ENCODE data around the gene MYL5. TPM values are rescaled to one million over a fixed set of nuclear protein-coding genes. Genes with fewer than 3 reads are reported as not detected.
A peak's percentile ranks its signal among the peaks of the same experiment; 100 is the strongest.
"Not testable (repeated sequence)": the region's sequence is repeated elsewhere in the genome, so short reads cannot be mapped to it uniquely, and the experiment has no call there.

The MYL5 gene
- total RNA-seq, 1 experiment from 2014 or later: 19.0 TPM

- no peak for DNase-seq (ENCODE audit: low spot score)
Measured at GRCh38 chr4:725391-726234, 51.3 kb downstream of the MYL5 start.

GRCh38 chr4:726235-726787, 52.0 kb downstream of the MYL5 start:
- DNase-seq (ENCODE audit: low spot score): peak; percentile 30

GRCh38 chr4:726838-727237, 52.5 kb downstream of the MYL5 start:
- DNase-seq (ENCODE audit: low spot score): no peak

- no peak for DNase-seq (ENCODE audit: low spot score)
Measured at GRCh38 chr4:727576-727975, 53.2 kb downstream of the MYL5 start.

GRCh38 chr4:729336-730315, 55.3 kb downstream of the MYL5 start:
- DNase-seq (ENCODE audit: low spot score): no peak

- no peak for DNase-seq (ENCODE audit: low spot score)
Measured at GRCh38 chr4:730511-730910, 56.2 kb downstream of the MYL5 start.

GRCh38 chr4:730946-731904, 56.9 kb downstream of the MYL5 start:
- DNase-seq (ENCODE audit: low spot score): not testable (repeated sequence)

Other genes starting within 250 kb of the MYL5 start
- gene ZNF721, start 175.4 kb upstream of the MYL5 start, total RNA-seq (2014; rRNA removed; shearing (Covaris generic)): 11.9 and 18.5 TPM in 2 replicates
- gene PIGG, start 175.3 kb upstream of the MYL5 start, total RNA-seq (2014; rRNA removed; shearing (Covaris generic)): 28.3 and 35.4 TPM in 2 replicates
- gene TMEM271, start 98.2 kb upstream of the MYL5 start, total RNA-seq (2014; rRNA removed; shearing (Covaris generic)): not detected in 2 replicates
- not detected in 2 replicates for gene PDE6B, start 49.0 kb upstream of the MYL5 start, total RNA-seq (2014; rRNA removed; shearing (Covaris generic))
- gene ATP5ME, start 266 bp upstream of the MYL5 start, total RNA-seq (2014; rRNA removed; shearing (Covaris generic)): 118 and 201 TPM in 2 replicates
- 0.26 and 0.81 TPM in 2 replicates for gene SLC49A3, start 14.6 kb downstream of the MYL5 start, total RNA-seq (2014; rRNA removed; shearing (Covaris generic))
- gene PCGF3, start 31.3 kb downstream of the MYL5 start, total RNA-seq (2014; rRNA removed; shearing (Covaris generic)): 38.4 and 56.3 TPM in 2 replicates
- gene CPLX1, start 151.6 kb downstream of the MYL5 start, total RNA-seq (2014; rRNA removed; shearing (Covaris generic)): 0.19 and 0.64 TPM in 2 replicates

All from A172 (cell line).